GM12872 (cell line): Measurements from ENCODE around the gene DLGAP1.

ENCODE experiments used
- TF ChIP-seq, protein P1 (sequence below): IDR thresholded peaks from 3 replicates; pipeline ENCODE4 v1.5.1; 2011; ENCODE audit warnings: low read depth, mild to moderate bottlenecking, low read length, moderate library complexity; ENCODE audit not compliant: insufficient read depth

Gene DLGAP1

GRCh38 chr18:4193086-4193485, 262.0 kb downstream of the DLGAP1 start:
- TF ChIP-seq, protein P1, sequence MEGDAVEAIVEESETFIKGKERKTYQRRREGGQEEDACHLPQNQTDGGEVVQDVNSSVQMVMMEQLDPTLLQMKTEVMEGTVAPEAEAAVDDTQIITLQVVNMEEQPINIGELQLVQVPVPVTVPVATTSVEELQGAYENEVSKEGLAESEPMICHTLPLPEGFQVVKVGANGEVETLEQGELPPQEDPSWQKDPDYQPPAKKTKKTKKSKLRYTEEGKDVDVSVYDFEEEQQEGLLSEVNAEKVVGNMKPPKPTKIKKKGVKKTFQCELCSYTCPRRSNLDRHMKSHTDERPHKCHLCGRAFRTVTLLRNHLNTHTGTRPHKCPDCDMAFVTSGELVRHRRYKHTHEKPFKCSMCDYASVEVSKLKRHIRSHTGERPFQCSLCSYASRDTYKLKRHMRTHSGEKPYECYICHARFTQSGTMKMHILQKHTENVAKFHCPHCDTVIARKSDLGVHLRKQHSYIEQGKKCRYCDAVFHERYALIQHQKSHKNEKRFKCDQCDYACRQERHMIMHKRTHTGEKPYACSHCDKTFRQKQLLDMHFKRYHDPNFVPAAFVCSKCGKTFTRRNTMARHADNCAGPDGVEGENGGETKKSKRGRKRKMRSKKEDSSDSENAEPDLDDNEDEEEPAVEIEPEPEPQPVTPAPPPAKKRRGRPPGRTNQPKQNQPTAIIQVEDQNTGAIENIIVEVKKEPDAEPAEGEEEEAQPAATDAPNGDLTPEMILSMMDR: no peak

- TF ChIP-seq, protein P1: peak; percentile 26; the same call in 1 of the 3 replicates
Measured at GRCh38 chr18:4181882-4182568, 273.1 kb downstream of the DLGAP1 start.

- TF ChIP-seq, protein P1: no peak
Measured at GRCh38 chr18:4181086-4181485, 274.0 kb downstream of the DLGAP1 start.

GRCh38 chr18:4172196-4173100, 282.7 kb downstream of the DLGAP1 start:
- TF ChIP-seq, protein P1: no peak

- TF ChIP-seq, protein P1: no peak
Measured at GRCh38 chr18:4157352-4157751, 297.8 kb downstream of the DLGAP1 start.

DNA sequence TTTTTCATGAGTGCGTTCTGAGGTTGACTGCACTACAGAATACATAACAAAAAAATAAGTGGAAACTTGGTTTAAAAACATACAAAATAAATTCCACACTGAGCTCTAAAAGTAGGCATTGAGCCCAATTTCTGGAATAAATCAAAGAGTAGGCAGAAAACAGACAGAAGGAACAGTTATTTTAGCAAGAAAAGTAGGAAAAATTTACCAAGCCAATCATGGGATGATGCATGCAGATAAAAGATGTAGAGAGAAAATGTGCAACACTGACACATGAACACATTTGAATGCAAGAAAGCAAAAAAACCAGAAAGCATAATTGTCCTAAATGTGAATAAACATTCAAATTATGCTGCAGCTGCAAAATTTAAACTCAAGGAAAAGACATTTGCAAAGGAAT, 308.3 kb downstream of the DLGAP1 start:
- TF ChIP-seq, protein P1: no peak

DNA sequence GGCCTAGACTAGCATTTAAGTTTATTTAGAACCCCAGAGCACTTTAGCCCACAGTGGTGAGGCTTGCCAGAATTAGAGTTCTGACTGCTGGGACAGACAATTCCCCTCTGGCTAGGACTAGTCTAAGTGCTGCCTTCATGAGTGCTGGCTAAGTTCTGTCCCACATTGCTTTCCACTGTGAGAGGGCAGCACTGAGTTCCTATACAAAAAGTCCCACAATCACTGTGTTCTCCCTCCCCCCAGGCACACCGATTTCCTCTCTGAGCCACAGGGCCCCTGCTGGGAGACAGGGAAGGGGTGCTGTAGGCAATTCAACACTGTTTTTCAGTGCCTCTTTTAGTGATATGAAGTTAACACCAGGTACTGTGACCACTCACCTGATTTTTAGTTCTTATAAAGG, 310.9 kb downstream of the DLGAP1 start:
- TF ChIP-seq, protein P1: no peak
